Measurements from ENCODE around the gene SCAF1.

The SCAF1 gene

GRCh38 chr19:49646586-49646985 lies 4.6 kb downstream of the SCAF1 start:
- TF ChIP-seq GATA3 (IDR thresholded peaks at IDR 0.05; ENCODE audit: low read depth, low read length) (no peak), GATA2 (IDR thresholded peaks at IDR 0.05; ENCODE audit: low read depth, low read length) (no peak)

- TF ChIP-seq GATA3 (IDR thresholded peaks at IDR 0.05; ENCODE audit: low read depth, low read length) = no peak
- TF ChIP-seq GATA2 (IDR thresholded peaks at IDR 0.05; ENCODE audit: low read depth, low read length) = no peak
These were observed 9.2 kb downstream of the SCAF1 start for GRCh38 chr19:49651029-49651819.

GRCh38 chr19:49651820-49652550 lies 10.0 kb downstream of the SCAF1 start:
- TF ChIP-seq GATA2 (IDR thresholded peaks at IDR 0.05; ENCODE audit: low read depth, low read length) = no peak
- no peak for TF ChIP-seq GATA3 (IDR thresholded peaks at IDR 0.05; ENCODE audit: low read depth, low read length)

GRCh38 chr19:49652551-49653465 lies 10.8 kb downstream of the SCAF1 start:
- no peak for TF ChIP-seq GATA3 (IDR thresholded peaks at IDR 0.05; ENCODE audit: low read depth, low read length)
- TF ChIP-seq GATA2 (IDR thresholded peaks at IDR 0.05; ENCODE audit: low read depth, low read length) = no peak

- TF ChIP-seq GATA2 (IDR thresholded peaks at IDR 0.05; ENCODE audit: low read depth, low read length) = no peak
- no peak for TF ChIP-seq GATA3 (IDR thresholded peaks at IDR 0.05; ENCODE audit: low read depth, low read length)
These were observed 11.4 kb downstream of the SCAF1 start for GRCh38 chr19:49653466-49653806.

- no peak for TF ChIP-seq GATA3 (IDR thresholded peaks at IDR 0.05; ENCODE audit: low read depth, low read length)
- TF ChIP-seq GATA2 (IDR thresholded peaks at IDR 0.05; ENCODE audit: low read depth, low read length) = no peak
These were observed 12.6 kb downstream of the SCAF1 start for GRCh38 chr19:49654581-49654980.

- TF ChIP-seq GATA2 (IDR thresholded peaks at IDR 0.05; ENCODE audit: low read depth, low read length) (no peak), GATA3 (IDR thresholded peaks at IDR 0.05; ENCODE audit: low read depth, low read length) (no peak)
These were observed 13.8 kb downstream of the SCAF1 start for GRCh38 chr19:49655570-49656455.

- TF ChIP-seq GATA3 (IDR thresholded peaks at IDR 0.05; ENCODE audit: low read depth, low read length) = no peak
- no peak for TF ChIP-seq GATA2 (IDR thresholded peaks at IDR 0.05; ENCODE audit: low read depth, low read length)
These were observed 14.6 kb downstream of the SCAF1 start for GRCh38 chr19:49656456-49657109.

GRCh38 chr19:49657493-49658138 lies 15.6 kb downstream of the SCAF1 start:
- TF ChIP-seq GATA2 (IDR thresholded peaks at IDR 0.05; ENCODE audit: low read depth, low read length) (no peak), GATA3 (IDR thresholded peaks at IDR 0.05; ENCODE audit: low read depth, low read length) (no peak)

- TF ChIP-seq GATA2 (IDR thresholded peaks at IDR 0.05; ENCODE audit: low read depth, low read length) (no peak), GATA3 (IDR thresholded peaks at IDR 0.05; ENCODE audit: low read depth, low read length) (no peak)
These were observed 16.1 kb downstream of the SCAF1 start for GRCh38 chr19:49658139-49658517.

GRCh38 chr19:49658566-49659442 lies 16.8 kb downstream of the SCAF1 start:
- no peak for TF ChIP-seq GATA2 (IDR thresholded peaks at IDR 0.05; ENCODE audit: low read depth, low read length)
- TF ChIP-seq GATA3 (IDR thresholded peaks at IDR 0.05; ENCODE audit: low read depth, low read length) = no peak
